Activated CD8-positive, alpha-beta memory T cell treated with anti-CD3 and anti-CD28 coated beads, Interleukin-2, amount 10 ng/mL, durations not matched to agents 7 days and 5 days (primary cell): Measurements from ENCODE around the gene PKD1. TPM values are rescaled to one million over a fixed set of nuclear protein-coding genes. Genes with fewer than 3 reads are reported as not detected.

Source experiments
- ATAC-seq: fragments of 150-1000 bp; cut with Tn5 transposase; one replicate; pipeline ENCODE4 v1.10.0; 2021; ENCODE audit warnings: moderate library complexity
- CTCF ChIA-PET: fragments of 350-600 bp; sonication (Branson Sonifier 250); formaldehyde crosslinking; loops from one replicate; lab custom pipeline; 2021; ENCODE audit warnings: antibody characterized with exemption; lab: Charles Lee
- DNase-seq: peaks from one replicate; pipeline ENCODE4 v3.0.0-alpha.2; 2020
- H3K27ac Mint-ChIP-seq: one replicate; pipeline ENCODE4 v1.8.0; 2021; ENCODE audit warnings: mild to moderate bottlenecking, mixed read lengths
- H3K27me3 Mint-ChIP-seq: one replicate; pipeline ENCODE4 v1.8.0; 2021; ENCODE audit warnings: mixed read lengths
- H3K36me3 Mint-ChIP-seq: one replicate; pipeline ENCODE4 v1.8.0; 2021; ENCODE audit warnings: mild to moderate bottlenecking, mixed read lengths
- H3K4me1 Mint-ChIP-seq: one replicate; pipeline ENCODE4 v1.8.0; 2021; ENCODE audit warnings: mixed read lengths
- H3K4me3 Mint-ChIP-seq: one replicate; pipeline ENCODE4 v1.8.0; 2021; ENCODE audit warnings: mild to moderate bottlenecking, moderate library complexity, mixed read lengths
- H3K9me3 Mint-ChIP-seq: one replicate; pipeline ENCODE4 v1.8.0; 2022; ENCODE audit warnings: low read depth, mixed read lengths
- total RNA-seq, 2 experiments: library from RNA; stranded (reverse); gene quantifications; one replicate each; pipeline ENCODE4 v1.2.3, GENCODE V29; 2021

The PKD1 gene
- total RNA-seq, 2 experiments from 2014 or later: 60.1 to 100 TPM

DNA sequence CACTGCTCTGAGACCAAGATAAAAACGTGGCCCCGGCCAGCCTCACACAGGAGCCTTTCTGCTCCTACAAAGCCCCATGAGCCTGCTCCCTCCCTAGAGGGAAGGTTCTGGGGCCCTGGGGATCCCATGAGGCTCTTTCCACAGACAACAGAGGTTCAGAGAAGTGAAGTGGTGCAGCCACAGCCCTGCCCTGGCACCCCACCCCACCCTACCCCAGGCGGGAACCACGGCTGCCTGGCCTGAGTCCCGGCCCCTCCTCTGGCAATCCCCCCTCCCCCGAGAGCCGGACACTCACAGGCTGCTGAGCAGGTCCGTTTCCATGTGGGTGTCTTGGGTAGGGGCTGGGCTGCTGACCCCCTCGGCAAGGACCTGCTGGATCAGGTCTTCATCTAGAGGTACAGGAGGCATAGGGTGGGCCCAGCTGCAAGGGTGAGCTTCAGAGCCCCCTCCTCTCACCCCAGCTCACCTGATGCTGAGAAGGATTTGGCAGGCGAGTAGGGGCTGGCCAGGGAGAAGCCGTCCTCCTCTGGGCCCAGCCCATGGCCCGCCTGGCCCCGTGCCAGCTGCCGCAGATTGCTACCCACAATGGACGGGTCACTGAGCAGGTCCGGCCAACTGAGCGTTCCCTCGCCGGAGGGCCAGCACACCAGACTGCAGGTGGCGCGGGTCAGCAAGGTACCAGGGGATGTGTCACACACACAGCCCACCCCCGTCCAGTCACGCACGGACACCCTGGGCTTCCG lies 38.7 kb downstream of the PKD1 start:
- CTCF ChIA-PET: no interaction called here

DNA sequence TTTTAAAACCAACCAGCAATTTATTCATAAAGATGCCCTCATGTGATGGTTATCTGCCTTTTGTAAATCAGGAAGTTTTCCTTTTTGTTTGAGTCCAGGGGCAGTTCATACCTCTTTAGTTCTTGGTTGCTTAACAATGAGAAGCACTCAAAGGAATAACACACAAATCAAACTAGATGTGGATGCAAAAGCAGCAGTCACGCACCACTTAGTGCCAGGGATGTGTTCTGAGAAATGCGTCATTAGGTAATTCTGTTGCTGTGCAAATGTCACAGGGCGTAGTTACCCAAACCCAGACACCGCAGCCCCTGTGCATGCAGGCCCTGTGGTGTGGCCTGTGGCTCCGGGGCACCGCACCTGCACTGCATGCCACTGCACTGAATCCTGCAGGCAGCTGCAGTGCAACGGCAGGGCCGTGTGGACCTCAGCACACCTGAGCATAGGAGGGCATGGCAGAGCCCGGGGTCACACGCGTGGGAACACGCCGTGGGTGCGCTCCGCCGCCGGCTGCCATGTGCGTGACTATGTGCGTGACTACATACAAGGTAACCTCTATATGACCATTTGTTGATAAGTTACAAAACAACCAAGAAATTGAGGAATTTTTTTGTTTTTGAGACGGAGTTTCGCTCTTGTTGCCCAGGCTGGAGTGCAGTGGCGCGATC lies 39.6 kb downstream of the PKD1 start:
- Mint-ChIP-seq H3K27ac (no peak overlapping the region), H3K27me3 (no peaks in the 10 kb centered on the region), H3K9me3 (no peaks in the 10 kb centered on the region), H3K36me3 (no peaks in the 10 kb centered on the region), H3K4me3 (no peak overlapping the region), H3K4me1 (no peaks in the 10 kb centered on the region)
- ATAC-seq: no peak
- CTCF ChIA-PET: no interaction called here
- no peak for DNase-seq

More for the DNA sequence above, 38.7 kb downstream of the PKD1 start:
- peaks cover 2% of the 10 kb centered on the region for H3K36me3 Mint-ChIP-seq
- H3K27me3 Mint-ChIP-seq: no peaks in the 10 kb centered on the region
- H3K27ac Mint-ChIP-seq: no peak overlapping the region
- DNase-seq (no peak), ATAC-seq (no peak)
- no peak overlapping the region for H3K4me3 Mint-ChIP-seq
- H3K4me1 Mint-ChIP-seq: no peaks in the 10 kb centered on the region
- H3K9me3 Mint-ChIP-seq: no peaks in the 10 kb centered on the region

DNA sequence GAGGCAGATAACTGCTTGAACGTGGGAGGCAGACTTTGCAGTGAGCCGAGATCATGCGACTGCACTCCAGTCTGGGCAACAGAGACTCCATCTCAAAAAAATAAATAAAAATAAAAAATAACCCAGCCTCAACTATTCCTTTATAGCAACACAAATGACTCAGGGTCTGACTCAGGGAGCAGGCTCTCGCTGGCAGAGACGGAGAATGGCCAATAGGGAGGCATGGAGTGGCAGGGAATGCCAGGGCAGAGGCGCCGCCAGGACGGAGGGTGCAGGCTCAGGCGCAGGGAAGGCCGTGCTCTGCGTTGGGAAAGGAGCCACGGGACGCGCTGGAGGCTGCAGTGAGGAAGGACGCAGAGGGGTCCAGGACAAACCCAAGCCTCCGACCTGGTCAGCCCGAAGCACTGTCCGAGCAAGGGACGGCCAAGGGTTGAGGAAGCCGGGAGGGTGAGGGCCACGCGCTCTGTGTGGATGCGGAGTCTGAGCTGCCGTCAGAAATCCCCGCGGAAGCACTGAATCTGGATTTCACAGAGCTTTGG lies 40.3 kb downstream of the PKD1 start:
- Mint-ChIP-seq H3K27me3 (no peaks in the 10 kb centered on the region), H3K27ac (no peak overlapping the region), H3K4me3 (no peak overlapping the region), H3K36me3 (peaks cover 3% of the 10 kb centered on the region), H3K9me3 (no peaks in the 10 kb centered on the region), H3K4me1 (no peaks in the 10 kb centered on the region)
- DNase-seq (no peak), ATAC-seq (no peak)
- CTCF ChIA-PET: no interaction called here

DNA sequence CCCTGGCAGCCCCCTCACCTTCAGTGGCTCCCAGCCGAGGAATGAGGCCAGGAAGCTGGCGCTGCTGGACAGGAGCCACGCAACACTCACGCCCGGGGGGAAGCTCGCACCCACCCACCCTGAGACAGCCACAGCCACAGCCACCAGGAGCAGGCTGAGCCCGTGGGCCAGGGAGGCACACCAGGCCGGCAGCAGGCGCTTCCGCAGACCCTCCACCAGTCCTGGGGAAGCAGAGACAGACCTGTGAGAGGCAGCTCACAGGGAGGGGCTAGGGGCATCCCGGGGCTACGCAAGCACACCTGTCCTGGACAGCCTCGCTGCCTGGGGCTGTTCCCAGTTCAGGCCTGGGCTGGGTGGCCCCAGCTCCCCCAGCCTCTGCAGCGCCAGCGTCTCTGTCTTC lies 41.9 kb downstream of the PKD1 start:
- H3K27ac Mint-ChIP-seq: no peak overlapping the region
- ATAC-seq: no peak

GRCh38 chr16:2092866-2093265 lies 42.8 kb downstream of the PKD1 start:
- DNase-seq (no peak), ATAC-seq (no peak)
- peaks cover 4% of the 10 kb centered on the region for H3K36me3 Mint-ChIP-seq
- H3K4me1 Mint-ChIP-seq: no peaks in the 10 kb centered on the region
- no peaks in the 10 kb centered on the region for H3K9me3 Mint-ChIP-seq
- H3K4me3 Mint-ChIP-seq: no peak overlapping the region
- CTCF ChIA-PET: no interaction called here
- H3K27ac Mint-ChIP-seq: no peak overlapping the region
- H3K27me3 Mint-ChIP-seq: no peaks in the 10 kb centered on the region

More for the DNA sequence above, 41.9 kb downstream of the PKD1 start:
- peaks cover 4% of the 10 kb centered on the region for H3K36me3 Mint-ChIP-seq
- H3K27me3 Mint-ChIP-seq: no peaks in the 10 kb centered on the region
- no peak for DNase-seq
- no peak overlapping the region for H3K4me3 Mint-ChIP-seq
- no peaks in the 10 kb centered on the region for H3K9me3 Mint-ChIP-seq
- H3K4me1 Mint-ChIP-seq: no peaks in the 10 kb centered on the region
- CTCF ChIA-PET: no interaction called here

DNA sequence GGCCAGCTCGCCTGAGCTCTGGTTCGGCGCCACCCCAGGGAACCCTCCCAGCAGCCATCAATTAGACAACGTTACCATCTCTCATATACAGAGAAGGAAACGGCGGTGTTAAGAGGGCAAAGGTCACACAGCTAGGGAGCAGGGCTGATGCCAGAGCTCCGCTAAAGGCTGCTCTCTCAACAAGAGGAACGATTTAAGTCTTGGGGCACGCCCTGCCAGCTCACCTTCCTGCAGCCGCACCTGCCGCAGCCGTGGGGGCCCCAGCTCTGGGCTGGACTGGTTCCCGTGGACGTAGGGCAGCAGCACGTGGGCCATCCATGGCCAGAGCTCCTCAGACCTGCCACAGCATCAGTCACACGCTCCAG lies 43.5 kb downstream of the PKD1 start:
- Mint-ChIP-seq H3K9me3 (no peaks in the 10 kb centered on the region), H3K4me3 (no peak overlapping the region), H3K36me3 (peaks cover 4% of the 10 kb centered on the region), H3K4me1 (no peaks in the 10 kb centered on the region), H3K27ac (no peak overlapping the region), H3K27me3 (no peaks in the 10 kb centered on the region)
- CTCF ChIA-PET: no interaction called here
- ATAC-seq (no peak), DNase-seq (no peak)

DNA sequence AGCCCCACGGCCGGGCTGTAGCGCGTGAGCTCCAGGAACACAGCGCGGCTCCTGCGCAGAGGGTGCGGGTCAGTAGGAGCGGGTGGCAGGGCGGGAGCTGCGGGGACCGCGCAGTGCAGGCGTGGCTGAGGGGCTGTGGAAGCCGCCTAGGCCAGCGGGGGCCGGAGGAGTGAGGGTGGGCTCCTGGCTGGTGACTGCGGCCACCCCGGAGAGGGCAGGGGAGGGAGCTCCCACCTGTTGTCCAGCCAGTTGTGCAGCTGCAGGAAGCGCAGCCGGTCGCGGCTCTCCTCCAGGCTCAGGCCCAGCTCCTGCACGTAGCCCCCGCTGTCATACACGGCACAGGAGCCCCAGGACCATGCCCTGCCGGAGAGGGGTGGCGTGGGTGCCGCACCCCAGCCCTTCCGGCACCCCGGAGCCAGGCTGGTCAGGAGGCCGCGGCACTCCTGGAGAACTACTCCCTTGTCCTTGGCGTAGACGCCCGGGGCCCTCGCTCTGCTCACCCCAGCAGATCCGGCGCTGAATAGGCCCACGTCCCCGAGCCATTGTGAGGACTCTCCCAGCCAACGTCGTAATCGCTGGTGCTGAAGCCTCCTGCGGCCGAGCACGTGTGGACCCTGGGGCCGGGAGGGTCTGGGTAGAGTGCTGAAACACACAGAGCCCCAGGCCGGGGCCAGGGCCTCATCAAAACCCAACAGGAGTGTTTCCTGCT lies 44.0 kb downstream of the PKD1 start:
- CTCF ChIA-PET: no interaction called here
- H3K27me3 Mint-ChIP-seq: no peaks in the 10 kb centered on the region
- peaks cover 4% of the 10 kb centered on the region for H3K36me3 Mint-ChIP-seq
- ATAC-seq (no peak), DNase-seq (no peak)
- H3K4me1 Mint-ChIP-seq: no peaks in the 10 kb centered on the region
- no peaks in the 10 kb centered on the region for H3K9me3 Mint-ChIP-seq
- no peak overlapping the region for H3K27ac Mint-ChIP-seq
- no peak overlapping the region for H3K4me3 Mint-ChIP-seq

DNA sequence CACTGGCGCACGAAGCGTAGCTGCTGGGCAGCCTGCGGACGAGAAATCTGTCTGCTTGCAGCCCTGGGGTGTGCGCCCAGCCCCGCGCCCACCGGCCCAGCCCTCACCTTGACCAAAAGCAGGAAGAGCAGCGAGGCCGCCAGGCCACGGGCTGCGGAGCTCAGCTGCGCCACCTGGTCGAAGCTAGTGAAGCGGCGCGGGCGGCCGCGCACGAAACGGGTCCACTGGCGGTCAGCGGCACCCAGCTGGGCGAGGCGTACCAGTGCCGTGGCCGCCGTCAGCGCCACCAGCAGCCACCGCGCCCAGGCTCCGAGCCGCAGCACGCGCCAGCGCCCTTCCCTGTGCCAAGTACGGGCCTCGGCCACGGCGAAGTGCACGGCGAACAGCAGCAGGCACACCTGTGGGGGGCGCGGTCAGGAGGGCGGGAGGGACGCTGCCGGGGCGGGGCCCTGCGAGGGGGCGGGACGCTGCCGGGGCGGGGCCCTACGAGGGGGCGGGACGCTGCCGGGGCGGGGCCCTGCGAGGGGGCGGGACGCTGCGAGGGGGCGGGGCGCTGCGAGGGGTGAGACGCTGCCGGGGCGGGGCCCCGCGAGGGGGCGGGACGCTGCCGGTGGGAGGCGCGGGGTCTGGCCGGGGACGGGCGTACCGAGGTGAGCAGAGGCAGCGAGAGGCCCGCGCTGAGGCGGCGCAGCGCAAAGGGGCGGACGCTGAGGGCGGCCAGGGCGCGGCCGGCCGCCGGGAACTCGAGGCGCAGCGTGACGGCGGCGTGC lies 44.7 kb downstream of the PKD1 start:
- DNase-seq (no peak), ATAC-seq (peak; percentile 34)
- CTCF ChIA-PET: no interaction called here
- H3K27ac Mint-ChIP-seq: no peak overlapping the region
- H3K4me3 Mint-ChIP-seq: no peak overlapping the region
- H3K9me3 Mint-ChIP-seq: no peaks in the 10 kb centered on the region
- H3K36me3 Mint-ChIP-seq: peaks cover 4% of the 10 kb centered on the region
- H3K27me3 Mint-ChIP-seq: no peaks in the 10 kb centered on the region
- no peaks in the 10 kb centered on the region for H3K4me1 Mint-ChIP-seq

- no peaks in the 10 kb centered on the region for H3K4me1 Mint-ChIP-seq
- no peak for DNase-seq
- H3K36me3 Mint-ChIP-seq: peaks cover 4% of the 10 kb centered on the region
- H3K4me3 Mint-ChIP-seq: no peak overlapping the region
- no peaks in the 10 kb centered on the region for H3K27me3 Mint-ChIP-seq
- ATAC-seq: no peak
- H3K9me3 Mint-ChIP-seq: no peaks in the 10 kb centered on the region
- CTCF ChIA-PET: no interaction called here
- H3K27ac Mint-ChIP-seq: no peak overlapping the region
Measured at GRCh38 chr16:2090481-2090776, 45.3 kb downstream of the PKD1 start.

DNA sequence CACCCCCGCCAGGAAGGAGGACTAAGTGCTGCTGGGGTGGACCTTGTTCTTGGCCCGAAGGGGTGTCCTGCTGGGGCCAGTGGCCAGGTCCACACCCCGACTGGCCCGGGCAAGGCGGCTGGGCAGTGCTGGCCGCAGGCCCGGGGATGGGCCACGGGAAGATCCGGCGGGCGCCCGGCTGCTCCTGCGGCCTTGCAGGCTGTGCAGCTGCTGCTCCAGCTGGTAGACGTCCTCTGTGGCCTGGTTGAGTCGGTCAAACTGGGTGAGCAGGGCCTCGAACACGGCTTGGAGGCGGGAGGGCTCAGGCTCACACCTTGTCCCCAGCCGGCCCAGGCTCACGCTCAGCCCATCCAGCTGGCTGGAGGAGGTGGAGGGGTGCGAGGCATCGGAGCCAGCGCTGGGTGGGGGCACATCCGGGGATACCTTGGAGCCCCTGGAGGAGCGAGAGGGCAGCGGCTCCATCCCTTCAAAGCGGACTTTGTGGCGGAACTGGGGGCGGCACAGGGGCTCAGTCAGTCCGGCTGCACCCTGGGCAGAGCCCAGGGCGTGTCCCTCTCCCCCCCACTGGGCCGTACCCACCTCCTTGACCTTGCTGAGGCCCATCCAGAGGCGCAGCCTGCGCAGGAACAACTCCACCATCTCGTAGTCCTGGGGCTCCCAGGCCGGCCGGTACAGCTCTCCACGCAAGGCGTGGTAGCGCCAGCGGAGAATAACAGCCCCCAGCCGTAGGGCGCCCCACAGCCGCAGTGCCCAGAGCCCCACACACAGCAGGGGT lies 45.8 kb downstream of the PKD1 start:
- Mint-ChIP-seq H3K4me1 (no peaks in the 10 kb centered on the region), H3K9me3 (no peaks in the 10 kb centered on the region), H3K27me3 (no peaks in the 10 kb centered on the region), H3K36me3 (peaks cover 4% of the 10 kb centered on the region), H3K4me3 (no peak overlapping the region), H3K27ac (no peak overlapping the region)
- CTCF ChIA-PET: no interaction called here
- DNase-seq: no peak
- ATAC-seq: no peak

DNA sequence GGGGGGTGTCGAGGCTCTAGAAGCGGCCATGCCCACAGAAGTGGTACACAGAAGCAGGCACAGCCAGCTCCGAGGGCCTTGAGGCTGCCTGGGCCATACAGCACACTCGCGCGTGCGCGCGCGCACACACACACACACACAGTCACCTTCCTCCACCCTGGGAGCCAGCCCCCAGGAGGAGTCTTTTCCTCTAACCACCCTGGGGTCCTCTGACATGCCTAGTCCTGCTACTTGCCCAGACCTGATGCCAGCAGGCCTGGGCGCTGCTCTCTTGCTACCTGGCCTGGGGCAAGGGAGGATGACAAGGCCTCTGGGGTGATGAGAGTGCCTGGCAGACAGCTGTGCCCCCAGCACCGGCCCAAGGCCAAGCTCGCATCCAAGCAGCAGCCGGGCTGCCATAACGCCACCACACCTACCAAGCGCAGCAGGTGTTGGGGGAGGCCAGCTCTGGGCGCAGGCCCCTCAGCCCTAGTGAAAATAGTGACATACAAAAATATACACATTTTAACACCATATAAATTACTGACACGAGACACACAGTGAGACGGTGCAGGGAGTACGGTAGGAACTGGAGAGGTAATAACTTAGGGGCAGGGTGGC lies 46.8 kb downstream of the PKD1 start:
- H3K36me3 Mint-ChIP-seq: peaks cover 4% of the 10 kb centered on the region
- no peak for DNase-seq

GRCh38 chr16:2087748-2088631 lies 47.7 kb downstream of the PKD1 start:
- ATAC-seq: no peak
- CTCF ChIA-PET: no interaction called here
- Mint-ChIP-seq H3K27ac (no peak overlapping the region), H3K4me3 (no peak overlapping the region), H3K36me3 (peaks cover 4% of the 10 kb centered on the region), H3K27me3 (no peaks in the 10 kb centered on the region), H3K4me1 (no peaks in the 10 kb centered on the region), H3K9me3 (no peaks in the 10 kb centered on the region)
- no peak for DNase-seq

More for the DNA sequence above, 46.8 kb downstream of the PKD1 start:
- no peaks in the 10 kb centered on the region for H3K4me1 Mint-ChIP-seq
- ATAC-seq: no peak
- H3K27ac Mint-ChIP-seq: no peak overlapping the region
- no peaks in the 10 kb centered on the region for H3K27me3 Mint-ChIP-seq
- CTCF ChIA-PET: no interaction called here
- no peaks in the 10 kb centered on the region for H3K9me3 Mint-ChIP-seq
- H3K4me3 Mint-ChIP-seq: no peak overlapping the region
